Heart right ventricle (tissue), 16 donors: ENCODE data around the gene RNF19B. TPM values are rescaled to one million over a fixed set of nuclear protein-coding genes. Genes with fewer than 3 reads are reported as not detected.
A peak's percentile ranks its signal among the peaks of the same experiment; 100 is the strongest.

Experiments used
- ATAC-seq, 8 donors: fragments of 200-7000 bp; cut with Tn5 transposase; one replicate each; pipeline ENCODE4 v1.9.1; 2020; ENCODE audit warnings: mild to moderate bottlenecking in 8 of 8, moderate library complexity in 8 of 8, moderate number of reproducible peaks in 1 of 8
- DNase-seq, 2 donors: peaks; one replicate each; pipeline ENCODE4 v3.0.0-alpha.2; 2020
- H3K27ac ChIP-seq, 10 donors: fragments of 200-600 bp; sonication (generic) in 2 of 10; one replicate each; pipeline versions ENCODE4 v1.5.0 to v1.8.0; 2020 to 2022; ENCODE audit warnings: mild to moderate bottlenecking in 3 of 10
- H3K27me3 ChIP-seq, 7 donors: fragments of 200-600 bp; one replicate each; pipeline ENCODE4 v1.8.0; 2021 to 2022; ENCODE audit warnings: mild to moderate bottlenecking in 2 of 7
- H3K36me3 ChIP-seq, 9 donors: fragments of 200-600 bp; sonication (generic) in 1 of 9; one replicate each; pipeline versions ENCODE4 v1.5.0 to v1.8.0; 2020 to 2022; ENCODE audit warnings: mild to moderate bottlenecking in 2 of 9
- H3K4me1 ChIP-seq, 9 donors: fragments of 200-600 bp; sonication (generic) in 1 of 9; one replicate each; pipeline versions ENCODE4 v1.5.0 to v1.8.0; 2020 to 2022; ENCODE audit warnings: mild to moderate bottlenecking in 4 of 9
- H3K4me3 ChIP-seq, 10 donors: fragments of 200-600 bp; sonication (generic) in 2 of 10; one replicate each; pipeline versions ENCODE4 v1.5.0 to v1.8.0; 2020 to 2022; ENCODE audit warnings: mild to moderate bottlenecking in 7 of 10, moderate library complexity in 2 of 10
- H3K9me3 ChIP-seq, 11 donors: fragments of 200-600 bp in 10 of 11; sonication (generic) in 2 of 11; one replicate each; pipeline versions ENCODE4 v1.5.0 to v1.8.0; 2013 to 2022; ENCODE audit warnings: mild to moderate bottlenecking in 2 of 11, control low read depth in 1 of 11, moderate library complexity in 1 of 11
- WGBS, 2 donors: extraction: QIAGEN DNeasy Blood & Tissue Kit; methylation state at CpG; one replicate each; pipeline ENCODE4 v1.1.7; 2013; ENCODE audit warnings: inconsistent platforms in 1 of 2; 5-methylcytosine and 5-hydroxymethylcytosine counted together
- intact Hi-C, 10 donors: fragments of 100-400 bp; cut with DNase I; formaldehyde crosslinking; loops; one replicate each; pipeline versions ENCODE4 v1.11.1 to v1.14.2; 2022
- polyA plus RNA-seq, 2 donors: library from polyadenylated mRNA; stranded (reverse); fragments of 200-250 nt; gene quantifications; one replicate each; pipeline ENCODE4 v1.2.3, GENCODE V29; 2013
- total RNA-seq, 10 donors: library from RNA; stranded (reverse); fragmentation: NEBNext Ultra II Directional in 3 of 10; extraction: Animal tissue kit (Norgen Biotek cat#: 25700) in 3 of 10; gene quantifications; one replicate each; pipeline versions ENCODE4 v1.2.1 to v1.2.4, GENCODE V29; 2021 to 2023
- TF ChIP-seq, protein P1 (sequence below), 9 donors: fragments of 200-600 bp; sonication (generic) in 2 of 9; IDR thresholded peaks; one replicate each; pipeline versions ENCODE4 v1.5.0 to v1.8.0; 2021 to 2022; ENCODE audit warnings: antibody characterized with exemption in 9 of 9, mild to moderate bottlenecking in 5 of 9, moderate library complexity in 1 of 9
- donor health status: Arrhythmogenic right ventricular cardiomyopathy.
- donor health status: ischemic (EF 13 %, LVEDD 7.1; RV severe dilation, severe dysfunction).
- donor health status: healthy with polysubstance abuse.
- donor health status: DM: no; HTN: yes; CAD: no.
- donor health status: DM: no; HTN: no; CAD: no.
- donor health status: ischemic (EF 25% LVEDD 6.9; RV normal size, moderate dysfunction).
- donor health status: ischemic (EF 25% LVEDD 5.7; RV mildly dilated, moderate dysfunction).
- donor health status: healthy.
- donor health status: DM: yes; HTN: yes; CAD: no.
- donor health status: Ischemic cardiomyopathy.
- donor health status: ischemic (EF 35%, LVEDD 5.7; RV mildly dilated, moderate dysfunction).
- donor health status: nonischemic (EF 11% LVEDD 7.7; RV severe dilation, severe dysfunction).
- donor health status: DM: yes; HTN: yes; CAD: no.
- donor health status: PGD.
- donor health status: ischemic (EF 29% LVEDD 5.4; RV normal size, mild dysfunction).
- donor health status: nonischemic (EF 23%, LVEDD 6.1; RV moderate dilation, normal function).

Gene RNF19B
- total and polyA plus RNA-seq, 12 donors = 1.1 to 36.9 (median 13.2) TPM

DNA sequence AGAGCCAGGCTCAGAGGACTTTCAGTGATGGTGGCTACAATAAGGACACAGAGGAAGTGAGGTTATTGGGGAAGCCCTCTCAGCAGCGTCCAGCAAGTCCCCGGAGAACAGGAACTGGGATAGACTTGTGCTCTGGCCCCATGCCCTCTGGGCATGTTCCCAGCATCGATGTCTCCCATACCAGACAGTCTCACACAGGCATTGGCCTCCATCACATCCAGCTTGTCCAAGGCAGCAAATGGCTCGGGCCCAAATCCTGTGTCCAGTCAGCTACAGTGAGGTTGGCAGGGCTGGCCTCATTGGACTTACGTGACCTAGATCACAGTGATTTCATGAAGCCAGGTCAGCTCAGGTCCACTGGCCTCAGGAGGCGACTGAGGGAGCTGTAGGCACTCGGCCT, 43.8 kb downstream of the RNF19B start:
- no peaks in the 10 kb centered on the region for H3K9me3 ChIP-seq
- H3K4me3 ChIP-seq = no peak overlapping the region
- H3K27ac ChIP-seq = peak overlapping the region in 1 of 10 donors; percentile 31
- peaks cover 3 to 30% (median 19%) of the 10 kb centered on the region in 9 donors for H3K4me1 ChIP-seq
- intact Hi-C loops = no loop called here
- TF ChIP-seq, protein P1, sequence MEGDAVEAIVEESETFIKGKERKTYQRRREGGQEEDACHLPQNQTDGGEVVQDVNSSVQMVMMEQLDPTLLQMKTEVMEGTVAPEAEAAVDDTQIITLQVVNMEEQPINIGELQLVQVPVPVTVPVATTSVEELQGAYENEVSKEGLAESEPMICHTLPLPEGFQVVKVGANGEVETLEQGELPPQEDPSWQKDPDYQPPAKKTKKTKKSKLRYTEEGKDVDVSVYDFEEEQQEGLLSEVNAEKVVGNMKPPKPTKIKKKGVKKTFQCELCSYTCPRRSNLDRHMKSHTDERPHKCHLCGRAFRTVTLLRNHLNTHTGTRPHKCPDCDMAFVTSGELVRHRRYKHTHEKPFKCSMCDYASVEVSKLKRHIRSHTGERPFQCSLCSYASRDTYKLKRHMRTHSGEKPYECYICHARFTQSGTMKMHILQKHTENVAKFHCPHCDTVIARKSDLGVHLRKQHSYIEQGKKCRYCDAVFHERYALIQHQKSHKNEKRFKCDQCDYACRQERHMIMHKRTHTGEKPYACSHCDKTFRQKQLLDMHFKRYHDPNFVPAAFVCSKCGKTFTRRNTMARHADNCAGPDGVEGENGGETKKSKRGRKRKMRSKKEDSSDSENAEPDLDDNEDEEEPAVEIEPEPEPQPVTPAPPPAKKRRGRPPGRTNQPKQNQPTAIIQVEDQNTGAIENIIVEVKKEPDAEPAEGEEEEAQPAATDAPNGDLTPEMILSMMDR (IDR thresholded peaks at IDR 0.05) = no peak
- H3K27me3 ChIP-seq = peaks cover 0 to 66% (median 17%) of the 10 kb centered on the region in 7 donors
- ATAC-seq = peak; percentile 63 to 93 (median 84)
- DNase-seq = peak; percentile 64 to 71
- H3K36me3 ChIP-seq = no peaks in the 10 kb centered on the region
- WGBS, 2 donors = 40 to 44% methylated on average over 7 of the region's 7 CpGs

DNA sequence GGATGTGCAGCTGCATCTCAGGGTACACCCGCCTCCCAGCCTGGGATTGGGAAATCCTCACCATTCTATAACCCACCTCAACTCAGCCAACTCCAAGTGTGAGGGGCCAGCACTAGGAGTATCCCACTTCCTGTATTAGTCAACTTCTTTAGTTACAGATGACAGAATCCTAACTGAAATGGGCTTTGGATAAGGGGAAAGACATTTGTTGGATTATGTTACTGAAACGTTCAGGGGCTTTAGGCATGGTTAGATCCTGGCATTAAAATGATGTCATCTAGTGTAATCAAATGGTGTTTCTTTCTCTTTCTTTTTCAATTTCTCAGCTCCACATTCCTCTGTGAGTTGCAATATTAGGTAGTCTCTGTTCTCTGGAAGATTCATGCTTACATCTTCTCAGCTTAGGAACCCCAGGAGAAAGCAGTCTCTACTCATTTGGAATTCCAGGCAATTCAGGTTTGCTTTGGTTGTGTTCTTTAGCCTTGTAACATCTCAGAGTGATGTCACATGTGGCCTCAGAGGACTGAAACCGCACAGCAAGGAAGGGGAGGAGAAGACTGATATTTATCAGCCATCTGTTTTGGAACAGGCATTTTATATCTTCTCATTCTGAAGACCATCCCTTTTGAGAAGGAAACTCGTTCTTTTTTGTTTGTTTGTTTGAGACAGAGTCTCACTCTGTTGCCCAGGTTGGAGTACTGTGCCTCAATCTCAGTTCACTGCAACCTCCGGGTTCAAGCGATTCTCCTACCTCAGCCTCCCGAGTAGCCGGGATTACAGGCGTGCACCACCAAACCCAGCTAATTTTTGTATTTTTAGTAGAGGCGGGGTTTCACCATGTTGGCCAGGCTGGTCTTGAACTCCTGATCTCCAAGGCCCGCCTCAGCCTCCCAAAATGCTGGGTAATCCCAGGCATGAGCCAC, 44.5 kb downstream of the RNF19B start:
- peak overlapping the region in 1 of 10 donors; percentile 31 for H3K27ac ChIP-seq
- peaks cover 3 to 22% (median 15%) of the 10 kb centered on the region in 9 donors for H3K4me1 ChIP-seq
- ATAC-seq (peak in 1 of 8 donors; percentile 22), DNase-seq (no peak)
- H3K36me3 ChIP-seq = no peaks in the 10 kb centered on the region
- WGBS, 2 donors = 82 to 84% methylated on average over 11 of the region's 11 CpGs
- no peak overlapping the region for H3K4me3 ChIP-seq
- intact Hi-C loops = no loop called here
- peaks cover 0 to 59% (median 15%) of the 10 kb centered on the region in 7 donors for H3K27me3 ChIP-seq
- TF ChIP-seq, protein P1 (IDR thresholded peaks at IDR 0.05) = no peak
- H3K9me3 ChIP-seq = no peaks in the 10 kb centered on the region

DNA sequence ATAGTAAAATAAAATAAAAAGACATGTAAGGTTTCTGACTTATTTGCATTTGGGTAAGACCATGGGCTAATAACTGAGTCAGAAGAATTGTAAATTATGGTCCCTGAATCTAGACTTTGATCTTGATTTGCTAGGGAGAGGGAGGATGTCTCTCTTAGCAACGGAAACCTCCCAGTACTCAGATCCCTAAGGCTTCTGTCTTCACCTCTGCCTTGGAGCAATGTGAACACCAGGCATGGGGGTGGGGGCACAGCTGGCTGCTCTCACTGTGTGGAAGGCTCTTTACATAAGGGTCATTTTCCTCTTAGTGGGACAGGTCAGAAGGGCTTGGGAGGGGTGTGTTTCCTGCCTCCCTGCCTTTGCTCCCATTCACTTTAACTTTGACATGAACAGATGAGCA, 46.4 kb downstream of the RNF19B start:
- intact Hi-C loops = no loop called here
- no peak overlapping the region for H3K4me3 ChIP-seq
- H3K4me1 ChIP-seq = peaks cover 0 to 14% (median 9%) of the 10 kb centered on the region in 9 donors
- H3K36me3 ChIP-seq = no peaks in the 10 kb centered on the region
- DNase-seq (no peak), ATAC-seq (no peak)
- 27 to 36% methylated on average over 1 of the region's 1 CpG for WGBS, 2 donors
- no peak overlapping the region for H3K27ac ChIP-seq
- peaks cover 0 to 3% (median 0%) of the 10 kb centered on the region in 11 donors for H3K9me3 ChIP-seq
- H3K27me3 ChIP-seq = peaks cover 0 to 40% (median 3%) of the 10 kb centered on the region in 7 donors
- TF ChIP-seq, protein P1 (IDR thresholded peaks at IDR 0.05) = no peak

DNA sequence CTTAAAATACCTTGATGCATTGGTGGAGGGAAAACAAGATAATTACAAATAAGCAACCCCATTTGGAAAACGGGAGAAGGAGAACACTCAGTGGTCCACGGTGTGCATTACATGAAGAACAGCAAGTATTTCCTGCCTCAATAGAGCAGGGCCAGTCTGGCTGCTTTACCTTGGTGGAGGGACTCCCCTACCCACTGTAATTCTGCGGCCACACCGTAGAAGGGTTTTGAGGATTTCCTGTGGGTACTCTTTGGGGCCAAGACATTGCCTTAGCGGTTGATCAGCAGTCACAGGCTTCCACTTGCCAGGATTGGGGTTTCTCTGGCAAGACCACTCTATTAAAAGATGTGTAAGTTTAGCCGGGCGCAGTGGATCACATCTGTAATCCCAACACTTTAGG, 47.1 kb downstream of the RNF19B start:
- Histone ChIP-seq H3K9me3 (peaks cover 0 to 3% (median 0%) of the 10 kb centered on the region in 11 donors), H3K4me3 (no peak overlapping the region), H3K27ac (no peak overlapping the region), H3K27me3 (peaks cover 0 to 33% (median 0%) of the 10 kb centered on the region in 7 donors), H3K36me3 (no peaks in the 10 kb centered on the region), H3K4me1 (peaks cover 0 to 14% (median 9%) of the 10 kb centered on the region in 9 donors)
- intact Hi-C loops = no loop called here
- TF ChIP-seq, protein P1 (IDR thresholded peaks at IDR 0.05) = no peak
- no peak for ATAC-seq
- no peak for DNase-seq
- 72 to 75% methylated on average over 7 of the region's 7 CpGs for WGBS, 2 donors
